Glutamatergic neuron (in vitro differentiated cells): ENCODE data around the gene USP40. TPM values are rescaled to one million over a fixed set of nuclear protein-coding genes. Genes with fewer than 3 reads are reported as not detected.

Source experiments
- DNase-seq: peaks from one replicate; pipeline ENCODE4 v3.0.0; 2022
- H3K27ac Mint-ChIP-seq: one replicate; pipeline ENCODE4 v1.8.0; 2020; ENCODE audit warnings: mild to moderate bottlenecking, mixed read lengths, inconsistent platforms; ENCODE audit not compliant: unreplicated experiment
- H3K27me3 Mint-ChIP-seq: one replicate; pipeline ENCODE4 v1.8.0; 2020; ENCODE audit warnings: mild to moderate bottlenecking, moderate library complexity, mixed read lengths, inconsistent platforms; ENCODE audit not compliant: unreplicated experiment
- H3K36me3 Mint-ChIP-seq: one replicate; pipeline ENCODE4 v1.8.0; 2020; ENCODE audit warnings: mild to moderate bottlenecking, mixed read lengths, inconsistent platforms; ENCODE audit not compliant: unreplicated experiment
- H3K4me1 Mint-ChIP-seq: one replicate; pipeline ENCODE4 v1.8.0; 2020; ENCODE audit warnings: mild to moderate bottlenecking, low read depth, mixed read lengths, inconsistent platforms; ENCODE audit not compliant: unreplicated experiment
- H3K4me3 Mint-ChIP-seq: one replicate; pipeline ENCODE4 v1.8.0; 2020; ENCODE audit warnings: mild to moderate bottlenecking, mixed read lengths, inconsistent platforms; ENCODE audit not compliant: unreplicated experiment
- H3K9me3 Mint-ChIP-seq: one replicate; pipeline ENCODE4 v1.8.0; 2020; ENCODE audit warnings: mild to moderate bottlenecking, moderate library complexity, mixed read lengths, inconsistent platforms; ENCODE audit not compliant: unreplicated experiment
- CTCF ChIP-seq: fragments of 200-600 bp; sonication (generic); IDR thresholded peaks from one replicate; pipeline ENCODE4 v1.5.0; 2021; ENCODE audit not compliant: partially characterized antibody, unreplicated experiment
- total RNA-seq: library from RNA; stranded (reverse); fragmentation: NEBNext Ultra II Directional; extraction: Animal tissue kit (Norgen Biotek cat#: 25700); gene quantifications from one replicate; pipeline ENCODE4 v1.2.1, GENCODE V29; 2021; ENCODE audit not compliant: unreplicated experiment

USP40 gene
- total RNA-seq, 1 donor from 2014 or later, result 21.8 TPM

GRCh38 chr2:233497692-233498091 lies 68.9 kb downstream of the USP40 start:
- no peak overlapping the region for H3K4me3 Mint-ChIP-seq
- no peak for DNase-seq
- H3K27ac Mint-ChIP-seq, result no peak overlapping the region
- TF ChIP-seq CTCF, result no peak
- H3K4me1 Mint-ChIP-seq, result peaks cover 2% of the 10 kb centered on the region
- H3K36me3 Mint-ChIP-seq, result peaks cover 12% of the 10 kb centered on the region
- no peaks in the 10 kb centered on the region for H3K9me3 Mint-ChIP-seq
- no peaks in the 10 kb centered on the region for H3K27me3 Mint-ChIP-seq

GRCh38 chr2:233495503-233496496 lies 70.8 kb downstream of the USP40 start:
- Mint-ChIP-seq H3K9me3 (no peaks in the 10 kb centered on the region), H3K4me1 (peaks cover 2% of the 10 kb centered on the region), H3K4me3 (no peak overlapping the region), H3K27ac (no peak overlapping the region), H3K36me3 (no peaks in the 10 kb centered on the region), H3K27me3 (no peaks in the 10 kb centered on the region)
- TF ChIP-seq CTCF, result no peak
- no peak for DNase-seq

GRCh38 chr2:233492751-233493150 lies 73.8 kb downstream of the USP40 start:
- no peaks in the 10 kb centered on the region for H3K27me3 Mint-ChIP-seq
- no peak overlapping the region for H3K27ac Mint-ChIP-seq
- no peaks in the 10 kb centered on the region for H3K9me3 Mint-ChIP-seq
- peaks cover 2% of the 10 kb centered on the region for H3K4me1 Mint-ChIP-seq
- DNase-seq, result no peak
- H3K36me3 Mint-ChIP-seq, result no peaks in the 10 kb centered on the region
- no peak for TF ChIP-seq CTCF
- H3K4me3 Mint-ChIP-seq, result no peak overlapping the region

GRCh38 chr2:233492078-233492477 lies 74.5 kb downstream of the USP40 start:
- no peaks in the 10 kb centered on the region for H3K27me3 Mint-ChIP-seq
- peaks cover 2% of the 10 kb centered on the region for H3K4me1 Mint-ChIP-seq
- H3K27ac Mint-ChIP-seq, result no peak overlapping the region
- H3K36me3 Mint-ChIP-seq, result no peaks in the 10 kb centered on the region
- TF ChIP-seq CTCF, result no peak
- no peak for DNase-seq
- H3K9me3 Mint-ChIP-seq, result no peaks in the 10 kb centered on the region
- no peak overlapping the region for H3K4me3 Mint-ChIP-seq

GRCh38 chr2:233491326-233491725 lies 75.3 kb downstream of the USP40 start:
- Mint-ChIP-seq H3K4me3 (no peak overlapping the region), H3K27me3 (no peaks in the 10 kb centered on the region), H3K36me3 (no peaks in the 10 kb centered on the region), H3K9me3 (no peaks in the 10 kb centered on the region), H3K4me1 (peaks cover 4% of the 10 kb centered on the region), H3K27ac (no peak overlapping the region)
- DNase-seq, result no peak
- TF ChIP-seq CTCF, result no peak
